Vagina (tissue), 2 donors: ENCODE measurements around the gene POLR1B. TPM values are rescaled to one million over a fixed set of nuclear protein-coding genes. Genes with fewer than 3 reads are reported as not detected.
"Not testable (repeated sequence)": the region's sequence is repeated elsewhere in the genome, so short reads cannot be mapped to it uniquely, and the experiment has no call there.

Experiments used
- DNase-seq, 2 donors: peaks; one replicate each; pipeline ENCODE4 v3.0.0-alpha.2; 2017; ENCODE audit errors: extremely low spot score in 2 of 2
- H3K27ac ChIP-seq: fragments of 200-600 bp; sonication (generic); one replicate; pipeline ENCODE4 v1.5.1; 2019
- H3K27me3 ChIP-seq: fragments of 200-600 bp; sonication (generic); one replicate; pipeline ENCODE4 v1.5.1; 2019
- H3K36me3 ChIP-seq, 2 donors: fragments of 200-600 bp; sonication (generic); one replicate each; pipeline ENCODE4 v1.5.1; 2017 to 2019
- H3K4me1 ChIP-seq: fragments of 200-600 bp; sonication (generic); one replicate; pipeline ENCODE4 v1.5.1; 2019
- H3K4me3 ChIP-seq, 2 donors: fragments of 200-600 bp; sonication (generic); 1 replicate in 1 of 2; 2 replicates in 1 of 2; pipeline ENCODE4 v1.5.1; 2016 to 2019
- H3K9me3 ChIP-seq: fragments of 200-600 bp; sonication (generic); one replicate; pipeline ENCODE4 v1.5.1; 2019
- CTCF ChIP-seq, 3 experiments: fragments of 450-650 bp in 2 of 3; fragments of 200-600 bp in 1 of 3; sonication (generic) in 1 of 3; IDR thresholded peaks; one replicate each; pipeline ENCODE4 v1.5.1; 2017 to 2019; ENCODE audit warnings: antibody characterized with exemption in 3 of 3, mild to moderate bottlenecking in 2 of 3, moderate library complexity in 2 of 3
- POLR2A ChIP-seq, 2 donors: fragments of 450-650 bp; IDR thresholded peaks; one replicate each; pipeline ENCODE4 v1.6.1; 2017; ENCODE audit warnings: antibody characterized with exemption in 2 of 2, mild to moderate bottlenecking in 2 of 2, moderate library complexity in 2 of 2
- POLR2AphosphoS5 ChIP-seq, 2 donors: sonication (generic); formaldehyde crosslinking; IDR thresholded peaks; one replicate each; pipeline ENCODE4 v1.9.0; 2017; ENCODE audit warnings: antibody characterized with exemption in 2 of 2, mild to moderate bottlenecking in 2 of 2, low read depth in 1 of 2; ENCODE audit not compliant: insufficient read depth in 1 of 2
- intact Hi-C: fragments of 100-400 bp; cut with DNase I; formaldehyde crosslinking; loops from one replicate; pipeline ENCODE4 v1.15.1; 2023
- total RNA-seq: library from RNA; depleted of rRNA; stranded (reverse); fragments of >200 nt; gene quantifications from one replicate; pipeline ENCODE4 v1.2.3, GENCODE V29; 2016

The POLR1B gene
- total RNA-seq, 1 donor from 2014 or later, result 13.3 TPM

- H3K36me3 ChIP-seq, result no peaks in the 10 kb centered on the region
- H3K4me1 ChIP-seq, result no peaks in the 10 kb centered on the region
- no peak overlapping the region for H3K27ac ChIP-seq
- H3K4me3 ChIP-seq, result no peak overlapping the region
- DNase-seq, result no peak
- H3K9me3 ChIP-seq, result no peaks in the 10 kb centered on the region
- intact Hi-C loops, result no loop called here
- TF ChIP-seq POLR2A (IDR thresholded peaks at IDR 0.05) (no peak), POLR2AphosphoS5 (IDR thresholded peaks at IDR 0.05; ENCODE audit: insufficient read depth in 1 of 2, low read depth in 1 of 2) (no peak), CTCF (IDR thresholded peaks at IDR 0.05) (no peak)
- no peaks in the 10 kb centered on the region for H3K27me3 ChIP-seq
Measured at GRCh38 chr2:112614201-112614840, 72.1 kb downstream of the POLR1B start.

- Histone ChIP-seq H3K4me1 (no peaks in the 10 kb centered on the region), H3K4me3 (no peak overlapping the region), H3K9me3 (no peaks in the 10 kb centered on the region), H3K36me3 (no peaks in the 10 kb centered on the region), H3K27me3 (no peaks in the 10 kb centered on the region), H3K27ac (no peak overlapping the region)
- intact Hi-C loops, result no loop called here
- no peak for DNase-seq
- no peak for TF ChIP-seq POLR2A (IDR thresholded peaks at IDR 0.05)
- TF ChIP-seq POLR2AphosphoS5 (IDR thresholded peaks at IDR 0.05; ENCODE audit: insufficient read depth in 1 of 2, low read depth in 1 of 2), result no peak
- no peak for TF ChIP-seq CTCF (IDR thresholded peaks at IDR 0.05)
Measured at GRCh38 chr2:112615051-112615450, 72.8 kb downstream of the POLR1B start.

GRCh38 chr2:112615798-112616197 is 73.5 kb downstream of the POLR1B start:
- intact Hi-C loops, H3K27ac ChIP-seq, H3K27me3 ChIP-seq, DNase-seq, H3K4me1 ChIP-seq, H3K36me3 ChIP-seq, H3K4me3 ChIP-seq, H3K9me3 ChIP-seq: not testable (repeated sequence)

GRCh38 chr2:112618383-112618782 is 76.1 kb downstream of the POLR1B start:
- TF ChIP-seq POLR2AphosphoS5 (IDR thresholded peaks at IDR 0.05; ENCODE audit: insufficient read depth in 1 of 2, low read depth in 1 of 2) (no peak), POLR2A (IDR thresholded peaks at IDR 0.05) (no peak), CTCF (IDR thresholded peaks at IDR 0.05) (no peak)
- Histone ChIP-seq H3K9me3 (no peaks in the 10 kb centered on the region), H3K27ac (no peak overlapping the region), H3K4me1 (no peaks in the 10 kb centered on the region), H3K4me3 (no peak overlapping the region), H3K27me3 (no peaks in the 10 kb centered on the region), H3K36me3 (no peaks in the 10 kb centered on the region)
- intact Hi-C loops, result no loop called here
- DNase-seq, result no peak

GRCh38 chr2:112621790-112622527 is 79.7 kb downstream of the POLR1B start:
- Histone ChIP-seq H3K36me3 (no peaks in the 10 kb centered on the region), H3K27me3 (no peaks in the 10 kb centered on the region), H3K4me1 (peaks cover 8% of the 10 kb centered on the region), H3K9me3 (no peaks in the 10 kb centered on the region), H3K4me3 (no peak overlapping the region), H3K27ac (no peak overlapping the region)
- no peak for DNase-seq
- TF ChIP-seq POLR2AphosphoS5 (IDR thresholded peaks at IDR 0.05; ENCODE audit: insufficient read depth in 1 of 2, low read depth in 1 of 2), result no peak
- TF ChIP-seq CTCF (IDR thresholded peaks at IDR 0.05), result no peak
- no peak for TF ChIP-seq POLR2A (IDR thresholded peaks at IDR 0.05)
- intact Hi-C loops, result loop anchor here (10.0 kb wide), 1 partner anchor 103 kb away; the partner anchor contains the start of gene NT5DC4
